Measurements from ENCODE around the gene DHX34.

DNA sequence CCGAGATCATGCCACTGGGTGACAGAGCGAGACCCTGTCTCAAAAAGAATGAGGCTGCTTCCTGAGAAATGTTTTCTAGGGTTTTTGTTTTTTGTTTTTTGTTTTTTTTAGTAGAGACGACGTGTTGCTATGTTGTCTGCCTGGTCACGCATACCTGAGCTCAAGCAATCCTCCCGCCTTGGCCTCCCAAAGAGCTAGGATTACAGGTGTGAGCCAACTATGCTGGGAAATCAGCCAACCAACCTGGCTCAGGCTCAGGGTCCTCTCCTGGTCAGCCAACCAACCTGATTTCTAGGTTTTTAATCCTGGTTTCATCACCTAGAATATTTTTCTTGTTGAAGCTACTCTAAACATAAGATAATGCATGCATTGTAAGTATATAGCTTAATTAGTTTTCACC, 7.8 kb downstream of the DHX34 start:
- TF ChIP-seq HOXD13 (CRISPR knock-in tag; IDR thresholded peaks at IDR 0.05; ENCODE audit: borderline replicate concordance) = no peak
- no peak for TF ChIP-seq CTCF (tag by site-specific recombination; IDR thresholded peaks at IDR 0.05)
- TF ChIP-seq, protein P1, sequence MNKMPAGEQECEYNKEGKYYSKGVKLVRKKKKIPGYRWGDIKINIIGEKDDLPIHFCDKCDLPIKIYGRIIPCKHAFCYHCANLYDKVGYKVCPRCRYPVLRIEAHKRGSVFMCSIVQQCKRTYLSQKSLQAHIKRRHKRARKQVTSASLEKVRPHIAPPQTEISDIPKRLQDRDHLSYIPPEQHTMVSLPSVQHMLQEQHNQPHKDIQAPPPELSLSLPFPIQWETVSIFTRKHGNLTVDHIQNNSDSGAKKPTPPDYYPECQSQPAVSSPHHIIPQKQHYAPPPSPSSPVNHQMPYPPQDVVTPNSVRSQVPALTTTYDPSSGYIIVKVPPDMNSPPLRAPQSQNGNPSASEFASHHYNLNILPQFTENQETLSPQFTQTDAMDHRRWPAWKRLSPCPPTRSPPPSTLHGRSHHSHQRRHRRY (tag by site-specific recombination; IDR thresholded peaks at IDR 0.05) = no peak
- TF ChIP-seq ZNF274 (IDR thresholded peaks at IDR 0.05; ENCODE audit: low read length) = no peak
- no peak for TF ChIP-seq ZNF274 (tag by site-specific recombination; IDR thresholded peaks at IDR 0.05; ENCODE audit: borderline replicate concordance)
- no peak for TF ChIP-seq PATZ1 (tag by site-specific recombination; IDR thresholded peaks at IDR 0.05)
- TF ChIP-seq, protein P2, sequence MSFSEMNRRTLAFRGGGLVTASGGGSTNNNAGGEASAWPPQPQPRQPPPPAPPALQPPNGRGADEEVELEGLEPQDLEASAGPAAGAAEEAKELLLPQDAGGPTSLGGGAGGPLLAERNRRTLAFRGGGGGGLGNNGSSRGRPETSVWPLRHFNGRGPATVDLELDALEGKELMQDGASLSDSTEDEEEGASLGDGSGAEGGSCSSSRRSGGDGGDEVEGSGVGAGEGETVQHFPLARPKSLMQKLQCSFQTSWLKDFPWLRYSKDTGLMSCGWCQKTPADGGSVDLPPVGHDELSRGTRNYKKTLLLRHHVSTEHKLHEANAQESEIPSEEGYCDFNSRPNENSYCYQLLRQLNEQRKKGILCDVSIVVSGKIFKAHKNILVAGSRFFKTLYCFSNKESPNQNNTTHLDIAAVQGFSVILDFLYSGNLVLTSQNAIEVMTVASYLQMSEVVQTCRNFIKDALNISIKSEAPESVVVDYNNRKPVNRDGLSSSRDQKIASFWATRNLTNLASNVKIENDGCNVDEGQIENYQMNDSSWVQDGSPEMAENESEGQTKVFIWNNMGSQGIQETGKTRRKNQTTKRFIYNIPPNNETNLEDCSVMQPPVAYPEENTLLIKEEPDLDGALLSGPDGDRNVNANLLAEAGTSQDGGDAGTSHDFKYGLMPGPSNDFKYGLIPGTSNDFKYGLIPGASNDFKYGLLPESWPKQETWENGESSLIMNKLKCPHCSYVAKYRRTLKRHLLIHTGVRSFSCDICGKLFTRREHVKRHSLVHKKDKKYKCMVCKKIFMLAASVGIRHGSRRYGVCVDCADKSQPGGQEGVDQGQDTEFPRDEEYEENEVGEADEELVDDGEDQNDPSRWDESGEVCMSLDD (tag by site-specific recombination; IDR thresholded peaks at IDR 0.05) = no peak
- no peak for TF ChIP-seq ZNF660 (tag by site-specific recombination; IDR thresholded peaks at IDR 0.05)
- no peak for TF ChIP-seq SETDB1 (IDR thresholded peaks at IDR 0.05; ENCODE audit: insufficient read length, low read length)
- TF ChIP-seq, protein P3, sequence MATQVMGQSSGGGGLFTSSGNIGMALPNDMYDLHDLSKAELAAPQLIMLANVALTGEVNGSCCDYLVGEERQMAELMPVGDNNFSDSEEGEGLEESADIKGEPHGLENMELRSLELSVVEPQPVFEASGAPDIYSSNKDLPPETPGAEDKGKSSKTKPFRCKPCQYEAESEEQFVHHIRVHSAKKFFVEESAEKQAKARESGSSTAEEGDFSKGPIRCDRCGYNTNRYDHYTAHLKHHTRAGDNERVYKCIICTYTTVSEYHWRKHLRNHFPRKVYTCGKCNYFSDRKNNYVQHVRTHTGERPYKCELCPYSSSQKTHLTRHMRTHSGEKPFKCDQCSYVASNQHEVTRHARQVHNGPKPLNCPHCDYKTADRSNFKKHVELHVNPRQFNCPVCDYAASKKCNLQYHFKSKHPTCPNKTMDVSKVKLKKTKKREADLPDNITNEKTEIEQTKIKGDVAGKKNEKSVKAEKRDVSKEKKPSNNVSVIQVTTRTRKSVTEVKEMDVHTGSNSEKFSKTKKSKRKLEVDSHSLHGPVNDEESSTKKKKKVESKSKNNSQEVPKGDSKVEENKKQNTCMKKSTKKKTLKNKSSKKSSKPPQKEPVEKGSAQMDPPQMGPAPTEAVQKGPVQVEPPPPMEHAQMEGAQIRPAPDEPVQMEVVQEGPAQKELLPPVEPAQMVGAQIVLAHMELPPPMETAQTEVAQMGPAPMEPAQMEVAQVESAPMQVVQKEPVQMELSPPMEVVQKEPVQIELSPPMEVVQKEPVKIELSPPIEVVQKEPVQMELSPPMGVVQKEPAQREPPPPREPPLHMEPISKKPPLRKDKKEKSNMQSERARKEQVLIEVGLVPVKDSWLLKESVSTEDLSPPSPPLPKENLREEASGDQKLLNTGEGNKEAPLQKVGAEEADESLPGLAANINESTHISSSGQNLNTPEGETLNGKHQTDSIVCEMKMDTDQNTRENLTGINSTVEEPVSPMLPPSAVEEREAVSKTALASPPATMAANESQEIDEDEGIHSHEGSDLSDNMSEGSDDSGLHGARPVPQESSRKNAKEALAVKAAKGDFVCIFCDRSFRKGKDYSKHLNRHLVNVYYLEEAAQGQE (tag by site-specific recombination; IDR thresholded peaks at IDR 0.05) = no peak
